K562 (cell line): ENCODE results near the gene PSMD13. TPM values are rescaled to one million over a fixed set of nuclear protein-coding genes. Genes with fewer than 3 reads are reported as not detected.

Experiments used
- ATAC-seq: fragments of 200-7000 bp; cut with Tn5 transposase; 3 replicates; pipeline ENCODE4 v1.9.1; 2020; ENCODE audit warnings: moderate library complexity
- BruUV-seq: library from RNA; stranded (reverse); fragments of 400-500 nt; replicated peaks from 2 replicates; lab custom pipeline; 2021; lab: Mats Ljungman, UMichigan
- CTCF ChIA-PET: fragments of 300-600 bp; formaldehyde crosslinking; extraction: SDS; loops from one replicate; lab custom pipeline; 2021; ENCODE audit warnings: low intra/inter-chr PET ratio; lab: Yijun Ruan, JAX
- POLR2A ChIA-PET: fragments of 300-600, 350-650 bp; sonication (Branson Sonifier 250); formaldehyde crosslinking; extraction: SDS; loops from one replicate; lab custom pipeline; 2021; ENCODE audit warnings: antibody characterized with exemption, inconsistent platforms; lab: Yijun Ruan, JAX
- DNase-seq, 4 experiments: peaks; one replicate each; pipeline versions ENCODE4 v3.0.0 to v3.0.0-alpha.2; 2011 to 2018; ENCODE audit warnings: low spot score in 3 of 4, mixed read lengths in 3 of 4; ENCODE audit errors: extremely low read depth in 1 of 4
- FAIRE-seq: peaks from 2 replicates; lab custom pipeline; 2011; peaks lifted over from hg19 to GRCh38; lab: Jason Lieb, UNC
- H2AFZ ChIP-seq: 2 replicates; pipeline ENCODE4 v1.6.0; 2011; ENCODE audit warnings: low read depth, low read length, control low read depth, inconsistent platforms
- H3K27ac ChIP-seq: fragments of 200-600 bp; 3 replicates; pipeline ENCODE4 v1.8.0; 2011; ENCODE audit warnings: low read depth, mild to moderate bottlenecking, control low read depth, inconsistent platforms, low read length, moderate library complexity, mixed read lengths; ENCODE audit errors: extremely low read depth
- H3K27me3 ChIP-seq, 2 experiments: fragments of 300-600 bp in 1 of 2; 2 replicates in 1 of 2; 3 replicates in 1 of 2; pipeline versions ENCODE4 v1.6.0 to v1.8.0; 2011; ENCODE audit warnings: inconsistent platforms in 2 of 2, low read length in 2 of 2, mild to moderate bottlenecking in 1 of 2, mixed read lengths in 1 of 2, moderate library complexity in 1 of 2; ENCODE audit not compliant: control insufficient read depth in 2 of 2, insufficient read depth in 2 of 2
- H3K36me3 ChIP-seq: fragments of 300-600 bp; 3 replicates; pipeline ENCODE4 v1.8.0; 2011; ENCODE audit warnings: mild to moderate bottlenecking, low read length, inconsistent platforms; ENCODE audit not compliant: control insufficient read depth, insufficient read depth
- H3K4me1 ChIP-seq, 2 experiments: fragments of 200-600 bp in 1 of 2; replicated peaks in 1 of 2; 2 replicates in 1 of 2; 3 replicates in 1 of 2; pipeline versions ENCODE4 v1.5.1 to v1.8.0; 2011; ENCODE audit warnings: inconsistent platforms in 2 of 2, low read length in 2 of 2, mild to moderate bottlenecking in 1 of 2, mixed read lengths in 1 of 2, moderate library complexity in 1 of 2; ENCODE audit not compliant: control insufficient read depth in 2 of 2, insufficient read depth in 2 of 2
- H3K4me2 ChIP-seq: 2 replicates; pipeline ENCODE4 v1.6.1; 2011; ENCODE audit warnings: low read length, control low read depth, inconsistent platforms, mixed read lengths; ENCODE audit not compliant: insufficient read depth
- H3K4me3 ChIP-seq: fragments of 200-600 bp; sonication (generic), shearing (Covaris generic); 2 replicates; pipeline ENCODE4 v1.5.1; 2016; ENCODE audit warnings: control low read depth, inconsistent platforms
- H3K79me2 ChIP-seq: fragments of 200-600 bp; 3 replicates; pipeline ENCODE4 v1.8.0; 2011; ENCODE audit warnings: low read length, inconsistent platforms; ENCODE audit not compliant: control insufficient read depth, insufficient read depth
- H3K9ac ChIP-seq, 2 experiments: 2 replicates each; pipeline versions ENCODE4 v1.6.0 to v1.6.1; 2011; ENCODE audit warnings: low read depth in 2 of 2, low read length in 2 of 2, control low read depth in 1 of 2, inconsistent platforms in 1 of 2, mild to moderate bottlenecking in 1 of 2, mixed read lengths in 1 of 2; ENCODE audit not compliant: insufficient read depth in 1 of 2
- H3K9me1 ChIP-seq: one replicate; pipeline ENCODE4 v1.6.0; 2011; ENCODE audit warnings: inconsistent platforms, mild to moderate bottlenecking, low read length, moderate library complexity; ENCODE audit not compliant: control insufficient read depth, insufficient read depth
- H3K9me3 ChIP-seq: replicated peaks from 2 replicates; pipeline ENCODE4 v1.5.1; 2011; ENCODE audit warnings: low read depth, low read length, inconsistent platforms; ENCODE audit not compliant: control insufficient read depth, insufficient read depth
- H4K20me1 ChIP-seq: replicated peaks from 2 replicates; pipeline ENCODE4 v1.6.1; 2011; ENCODE audit warnings: low read length, inconsistent platforms, mixed read lengths; ENCODE audit not compliant: control insufficient read depth, insufficient read depth
- ARNT ChIP-seq, 2 experiments: fragments of 450-650 bp; IDR thresholded peaks; 2 replicates each; pipeline ENCODE4 v1.6.1; 2016; ENCODE audit warnings: mild to moderate bottlenecking in 1 of 2
- CHD4 ChIP-seq: fragments of 200-600 bp; sonication (generic); IDR thresholded peaks from 3 replicates; pipeline ENCODE4 v1.6.1; 2012; ENCODE audit warnings: low read depth, mild to moderate bottlenecking, mixed read lengths, low read length, inconsistent platforms; ENCODE audit not compliant: insufficient read depth, insufficient replicate concordance, poor library complexity, severe bottlenecking
- CTBP1 ChIP-seq: fragments of 450-650 bp; IDR thresholded peaks from 2 replicates; pipeline ENCODE4 v1.6.1; 2016; ENCODE audit warnings: borderline replicate concordance
- FOS ChIP-seq: IDR thresholded peaks from 3 replicates; pipeline ENCODE4 v1.6.1; 2011; ENCODE audit not compliant: insufficient read length; ENCODE audit errors: extremely low read depth
- MED1 ChIP-seq: sonication (generic); formaldehyde crosslinking; IDR thresholded peaks from 2 replicates; pipeline ENCODE4 v1.8.1; 2023; ENCODE audit warnings: missing genetic modification reagents, borderline replicate concordance
- RAD51 ChIP-seq: fragments of 450-650 bp; IDR thresholded peaks from 2 replicates; pipeline ENCODE4 v1.7.1; 2016; ENCODE audit warnings: low read depth, mild to moderate bottlenecking, borderline replicate concordance
- SMARCC2 ChIP-seq: fragments of 450-650 bp; IDR thresholded peaks from 2 replicates; pipeline ENCODE4 v1.6.1; 2017; ENCODE audit warnings: antibody characterized with exemption, moderate library complexity, mild to moderate bottlenecking, low read depth
- YBX1 ChIP-seq: fragments of 450-650 bp; IDR thresholded peaks from 2 replicates; pipeline ENCODE4 v1.7.1; 2016; ENCODE audit warnings: mild to moderate bottlenecking
- ZFP36 ChIP-seq: fragments of 150-350 bp; IDR thresholded peaks from 2 replicates; pipeline ENCODE4 v1.6.1; 2018; ENCODE audit warnings: low read length, low read depth; ENCODE audit not compliant: partially characterized antibody
- ZNF197 ChIP-seq: fragments of 200-800 bp; sonication (Bioruptor generic); IDR thresholded peaks from 2 replicates; pipeline ENCODE4 v1.6.1; 2016; ENCODE audit warnings: low read depth, missing genetic modification characterization, missing compliant biosample characterization
- ZNF212 ChIP-seq: fragments of 450-650 bp; formaldehyde crosslinking; IDR thresholded peaks from 2 replicates; pipeline ENCODE4 v1.4.0; 2020; ENCODE audit warnings: mild to moderate bottlenecking
- ZNF253 ChIP-seq: fragments of 250-450 bp; sonication (Bioruptor Pico); conservative IDR thresholded peaks from 2 replicates; pipeline ENCODE4 v1.6.1; 2021; ENCODE audit warnings: mild to moderate bottlenecking
- ZNF384 ChIP-seq: IDR thresholded peaks from 2 replicates; pipeline ENCODE4 v1.6.1; 2012; ENCODE audit warnings: low read depth, low read length, improper control_type of control experiment
- ZNF445 ChIP-seq: fragments of 250-450 bp; sonication (Bioruptor Pico); IDR thresholded peaks from 2 replicates; pipeline ENCODE4 v1.4.0; 2020; ENCODE audit warnings: low read depth, mild to moderate bottlenecking, moderate library complexity
- ZNF766 ChIP-seq: fragments of 200-800 bp; sonication (Bioruptor generic); conservative IDR thresholded peaks from 2 replicates; pipeline ENCODE4 v1.6.1; 2016; ENCODE audit warnings: missing genetic modification characterization, missing compliant biosample characterization
- WGBS: fragments of 100-300 bp; shearing (Covaris generic); methylation state at CpG from one replicate; pipeline ENCODE4 v1.1.6; 2016; ENCODE audit warnings: low coverage, mixed read lengths; ENCODE audit not compliant: insufficient coverage; ENCODE audit errors: missing lambda C conversion rate; 5-methylcytosine and 5-hydroxymethylcytosine counted together
- in situ Hi-C: fragments of 300-500 bp; cut with MboI; formaldehyde crosslinking; loops from 4 replicates; pipeline ENCODE4 v1.15.0; 2018; ENCODE audit warnings: inconsistent platforms, mixed read lengths
- intact Hi-C: fragments of 100-400 bp; cut with micrococcal nuclease; formaldehyde crosslinking; loops from 2 replicates; pipeline ENCODE4 v1.14.2; 2022
- polyA plus RNA-seq, 8 experiments: library from polyadenylated mRNA; depleted of rRNA in 4 of 8; stranded (reverse) in 5 of 8; unstranded in 3 of 8; fragments of >200 nt; fragmentation: Nextera tagmentation in 2 of 8; fragmentation: Illumina TruSeq in 1 of 8; extraction: Ambion mirVana in 2 of 8; extraction: Trizol in 1 of 8; gene quantifications; 2 replicates each; pipeline versions ENCODE4 v1.2.1 to v1.2.3, GENCODE V29; 2011 to 2014; ENCODE audit warnings: inconsistent platforms in 1 of 8, missing spikeins in 1 of 8
- total RNA-seq, 7 experiments: library from RNA; depleted of rRNA in 6 of 7; stranded (reverse); fragments of >200 nt in 6 of 7; fragmentation: Illumina TruSeq in 2 of 7; extraction: Trizol in 2 of 7; gene quantifications; 2 replicates each; pipeline versions ENCODE4 v1.2.1 to v1.2.3, GENCODE V29; 2011 to 2021; ENCODE audit warnings: low replicate concordance in 1 of 7
- TF ChIP-seq, protein P1 (sequence below): IDR thresholded peaks from 3 replicates; pipeline ENCODE4 v1.6.1; 2011; ENCODE audit warnings: borderline replicate concordance, mild to moderate bottlenecking; ENCODE audit not compliant: insufficient read length, insufficient read depth
- TF ChIP-seq, protein P2 (sequence below): sonication (generic); formaldehyde crosslinking; IDR thresholded peaks from 2 replicates; pipeline ENCODE4 v1.8.1; 2023; ENCODE audit warnings: mild to moderate bottlenecking, missing genetic modification reagents, moderate library complexity
- TF ChIP-seq, protein P3 (sequence below): IDR thresholded peaks from 2 replicates; pipeline ENCODE4 v1.6.1; 2012; ENCODE audit warnings: low read depth, low read length, improper control_type of control experiment, borderline replicate concordance
- TF ChIP-seq, protein P4 (sequence below): fragments of 250-450 bp; sonication (Bioruptor Pico); IDR thresholded peaks from 2 replicates; pipeline ENCODE4 v1.8.0; 2021; ENCODE audit warnings: moderate library complexity, mild to moderate bottlenecking, inconsistent platforms

Gene PSMD13
- total and polyA plus RNA-seq, 9 of the 15 experiments (the other 6 are each of a cell fraction or from before 2014, with no cell fraction given): 185 to 383 (median 267) TPM

DNA sequence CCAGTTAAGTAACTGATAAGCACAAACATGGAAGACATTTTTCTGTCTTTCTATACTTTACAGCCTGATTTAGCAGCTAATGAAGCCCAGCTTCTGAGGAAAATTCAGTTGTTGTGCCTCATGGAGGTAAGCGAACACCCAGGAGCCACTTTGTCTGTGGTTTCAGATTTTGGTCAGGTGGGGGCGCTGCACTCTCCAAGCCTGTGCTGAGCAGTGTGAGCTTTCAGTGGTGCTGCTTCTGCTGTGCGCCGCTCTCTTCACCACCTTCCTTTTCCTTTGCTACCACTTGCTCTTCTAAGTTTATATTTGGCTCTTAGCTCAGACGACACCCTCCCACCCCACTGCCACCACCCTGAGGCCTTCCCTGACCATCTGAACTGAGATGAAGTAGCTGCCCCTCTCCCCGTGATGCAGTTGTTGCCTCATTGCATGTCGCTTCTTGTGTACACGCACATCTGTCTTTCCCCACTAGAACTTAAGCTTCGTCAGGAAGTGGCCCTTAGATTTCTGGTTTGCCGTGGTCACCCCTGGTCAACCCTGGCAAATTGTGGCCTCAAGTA, 14.0 kb downstream of the PSMD13 start:
- Histone ChIP-seq H3K4me3 (no peak overlapping the region), H3K36me3 (peaks cover 80% of the 10 kb centered on the region), H3K9me3 (no peaks in the 10 kb centered on the region), H3K79me2 (no peaks in the 10 kb centered on the region), H3K4me2 (no peak overlapping the region), H3K9ac (no peak overlapping the region), H3K4me1 (no peaks in the 10 kb centered on the region), H3K27me3 (no peaks in the 10 kb centered on the region), H2AFZ (no peak overlapping the region), H4K20me1 (no peaks in the 10 kb centered on the region), H3K9me1 (no peaks in the 10 kb centered on the region), H3K27ac (no peak overlapping the region)
- in situ Hi-C loops: loop anchor here (5.0 kb wide), 1 partner anchor 106 kb away; no protein-coding TSS in a partner anchor
- ChIA-PET POLR2A (interaction anchor here (0.7 to 2.0 kb wide), 11 partner anchors 10 to 197 kb away, joined by 3 to 9 read pairs (median 3); partner anchors contain the start of genes BET1L, PSMD13 and RIC8A), CTCF (interaction anchor here (0.6 to 1.1 kb wide), 3 partner anchors 39 to 110 kb away, joined by 3 read pairs; no protein-coding TSS in a partner anchor)
- DNase-seq: peak; percentile 48 to 76 (median 64)
- BruUV-seq: no TSS peak
- 79% methylated on average over 8 of the region's 10 CpGs for WGBS
- intact Hi-C loops: no loop called here
- peak; percentile 82 for FAIRE-seq
- peak; percentile 97 for ATAC-seq
- TF ChIP-seq ZNF197 (CRISPR knock-in tag): no peak
- TF ChIP-seq ZNF445 (CRISPR knock-in tag): no peak
- TF ChIP-seq RAD51: no peak
- no peak for TF ChIP-seq CHD4
- TF ChIP-seq, protein P1, sequence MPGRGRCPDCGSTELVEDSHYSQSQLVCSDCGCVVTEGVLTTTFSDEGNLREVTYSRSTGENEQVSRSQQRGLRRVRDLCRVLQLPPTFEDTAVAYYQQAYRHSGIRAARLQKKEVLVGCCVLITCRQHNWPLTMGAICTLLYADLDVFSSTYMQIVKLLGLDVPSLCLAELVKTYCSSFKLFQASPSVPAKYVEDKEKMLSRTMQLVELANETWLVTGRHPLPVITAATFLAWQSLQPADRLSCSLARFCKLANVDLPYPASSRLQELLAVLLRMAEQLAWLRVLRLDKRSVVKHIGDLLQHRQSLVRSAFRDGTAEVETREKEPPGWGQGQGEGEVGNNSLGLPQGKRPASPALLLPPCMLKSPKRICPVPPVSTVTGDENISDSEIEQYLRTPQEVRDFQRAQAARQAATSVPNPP: no peak
- TF ChIP-seq ZNF384: no peak
- TF ChIP-seq SMARCC2: no peak
- TF ChIP-seq ZNF212 (CRISPR knock-in tag): no peak
- TF ChIP-seq MED1 (CRISPR knock-in tag): no peak
- no peak; the same call in 1 of the 2 replicates for TF ChIP-seq CTBP1
- TF ChIP-seq ARNT (IDR thresholded peaks at IDR 0.05): no peak
- TF ChIP-seq, protein P2, sequence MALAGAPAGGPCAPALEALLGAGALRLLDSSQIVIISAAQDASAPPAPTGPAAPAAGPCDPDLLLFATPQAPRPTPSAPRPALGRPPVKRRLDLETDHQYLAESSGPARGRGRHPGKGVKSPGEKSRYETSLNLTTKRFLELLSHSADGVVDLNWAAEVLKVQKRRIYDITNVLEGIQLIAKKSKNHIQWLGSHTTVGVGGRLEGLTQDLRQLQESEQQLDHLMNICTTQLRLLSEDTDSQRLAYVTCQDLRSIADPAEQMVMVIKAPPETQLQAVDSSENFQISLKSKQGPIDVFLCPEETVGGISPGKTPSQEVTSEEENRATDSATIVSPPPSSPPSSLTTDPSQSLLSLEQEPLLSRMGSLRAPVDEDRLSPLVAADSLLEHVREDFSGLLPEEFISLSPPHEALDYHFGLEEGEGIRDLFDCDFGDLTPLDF (CRISPR knock-in tag): no peak
- TF ChIP-seq ZNF253 (CRISPR knock-in tag): no peak
- TF ChIP-seq, protein P3, sequence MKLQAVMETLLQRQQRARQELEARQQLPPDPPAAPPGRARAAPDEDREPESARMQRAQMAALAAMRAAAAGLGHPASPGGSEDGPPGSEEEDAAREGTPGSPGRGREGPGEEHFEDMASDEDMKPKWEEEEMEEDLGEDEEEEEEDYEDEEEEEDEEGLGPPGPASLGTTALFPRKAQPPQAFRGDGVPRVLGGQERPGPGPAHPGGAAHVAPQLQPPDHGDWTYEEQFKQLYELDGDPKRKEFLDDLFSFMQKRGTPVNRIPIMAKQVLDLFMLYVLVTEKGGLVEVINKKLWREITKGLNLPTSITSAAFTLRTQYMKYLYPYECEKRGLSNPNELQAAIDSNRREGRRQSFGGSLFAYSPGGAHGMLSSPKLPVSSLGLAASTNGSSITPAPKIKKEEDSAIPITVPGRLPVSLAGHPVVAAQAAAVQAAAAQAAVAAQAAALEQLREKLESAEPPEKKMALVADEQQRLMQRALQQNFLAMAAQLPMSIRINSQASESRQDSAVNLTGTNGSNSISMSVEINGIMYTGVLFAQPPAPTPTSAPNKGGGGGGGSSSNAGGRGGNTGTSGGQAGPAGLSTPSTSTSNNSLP: no peak
- TF ChIP-seq, protein P4, sequence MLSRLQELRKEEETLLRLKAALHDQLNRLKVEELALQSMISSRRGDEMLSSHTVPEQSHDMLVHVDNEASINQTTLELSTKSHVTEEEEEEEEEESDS (CRISPR knock-in tag): no peak
- TF ChIP-seq YBX1: no peak
- TF ChIP-seq FOS: no peak
- peak; percentile 21 for TF ChIP-seq ZFP36
- no peak for TF ChIP-seq ZNF766 (CRISPR knock-in tag)
